Fibroblast of skin of left quadriceps (primary cell): Measurements from ENCODE around the gene PRDM16.

Experiments used
- DNase-seq, 2 experiments: peaks; one replicate each; pipeline ENCODE4 v3.0.0-alpha.2; 2013; ENCODE audit warnings: low read depth in 2 of 2

The PRDM16 gene

GRCh38 chr1:3206696-3207095 is 137.7 kb downstream of the PRDM16 start:
- no peak for DNase-seq

DNA sequence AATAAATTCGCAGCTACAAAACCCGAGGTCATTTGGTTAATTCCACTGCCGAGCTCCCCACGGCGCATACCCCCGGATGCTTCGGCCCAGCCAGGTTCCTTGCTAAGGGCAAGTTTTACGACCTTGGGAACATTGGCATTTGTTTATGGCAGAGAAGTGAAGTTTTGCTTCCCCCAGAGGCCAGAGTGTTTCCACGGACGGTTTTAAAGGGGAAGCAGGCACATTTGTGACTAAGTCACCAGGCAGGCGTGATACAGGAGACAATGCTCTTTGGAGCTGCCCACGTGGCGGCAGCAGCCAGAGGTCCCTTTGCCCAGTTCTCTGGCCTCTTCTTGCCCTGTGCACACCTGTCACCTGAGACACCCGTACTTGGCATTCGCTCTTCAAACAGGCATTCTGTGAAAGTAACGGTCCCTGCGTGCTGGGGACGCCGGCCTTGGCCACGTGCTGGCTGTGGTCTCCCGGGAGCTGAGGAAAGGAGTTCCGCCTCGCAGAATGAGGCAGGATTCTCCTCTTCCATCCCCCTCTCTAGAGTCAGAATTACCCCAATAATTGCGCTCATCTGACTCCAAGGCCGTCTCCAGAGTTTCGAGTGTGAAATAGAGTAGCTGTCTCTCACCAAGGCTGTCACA is 138.3 kb downstream of the PRDM16 start:
- no peak for DNase-seq

GRCh38 chr1:3208819-3209200 is 139.8 kb downstream of the PRDM16 start:
- no peak for DNase-seq

DNA sequence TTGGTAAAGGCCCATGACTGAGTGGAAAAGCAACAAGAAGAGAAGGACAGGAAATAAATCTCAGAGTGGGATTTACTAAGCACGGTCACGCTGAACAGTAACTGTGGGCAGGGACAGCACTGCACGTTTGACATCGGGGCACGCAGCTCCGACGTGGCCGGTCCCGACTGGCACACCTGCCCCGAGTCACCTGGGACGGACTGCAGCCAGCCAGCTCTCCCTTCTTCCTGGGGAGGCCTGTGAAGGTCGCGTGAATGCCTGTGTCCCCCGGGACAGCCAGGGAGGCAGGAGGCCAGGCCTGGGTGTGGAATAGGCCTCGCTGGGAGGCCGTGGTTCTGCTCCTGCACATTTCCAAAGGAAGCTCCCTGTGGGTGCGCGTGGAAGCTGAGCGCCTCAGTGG is 140.2 kb downstream of the PRDM16 start:
- DNase-seq, result no peak

- no peak for DNase-seq
Measured at GRCh38 chr1:3211582-3212375, 142.8 kb downstream of the PRDM16 start.

DNA sequence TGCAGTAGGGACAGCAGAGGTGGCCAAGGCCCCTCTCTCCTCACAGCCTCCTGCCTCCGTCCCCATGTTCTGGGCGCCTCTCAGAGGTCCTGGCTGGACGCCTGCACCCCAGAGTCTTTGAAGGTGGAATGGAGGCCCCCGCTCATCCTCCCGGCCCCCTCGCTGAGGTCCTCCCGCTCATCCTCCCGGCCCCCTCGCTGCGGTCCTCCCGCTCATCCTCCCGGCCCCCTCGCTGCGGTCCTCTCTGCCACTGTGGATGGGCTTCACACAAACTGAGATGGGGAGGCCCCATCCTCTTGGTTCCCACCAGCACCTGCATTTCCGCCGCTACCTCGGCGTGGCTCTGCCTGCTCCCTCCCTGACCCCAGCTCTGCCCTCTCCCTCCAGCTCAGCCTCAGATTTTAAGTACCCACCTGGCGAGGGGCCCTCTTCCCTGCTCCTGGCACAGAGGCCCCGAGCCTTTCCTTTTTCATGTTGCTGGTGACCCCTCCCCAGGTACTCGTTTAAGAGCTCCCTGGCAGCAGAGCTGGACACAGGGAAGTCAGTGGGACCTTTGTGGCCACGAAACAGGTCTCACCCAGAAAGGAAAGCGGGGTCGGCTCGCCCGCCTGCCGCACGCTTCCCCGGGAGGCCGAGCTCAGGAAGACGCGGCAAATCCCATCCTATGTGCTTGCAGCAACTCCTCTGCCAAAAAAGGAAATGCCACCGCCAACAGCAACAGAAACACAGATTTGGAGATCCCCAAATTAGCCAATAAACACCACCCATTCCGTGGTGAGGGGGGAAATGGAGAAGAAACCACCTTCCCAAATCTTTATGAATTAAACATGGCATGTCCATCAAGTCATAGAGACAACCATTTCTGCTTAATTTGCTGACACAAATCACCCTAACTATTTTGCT is 143.7 kb downstream of the PRDM16 start:
- no peak for DNase-seq

DNA sequence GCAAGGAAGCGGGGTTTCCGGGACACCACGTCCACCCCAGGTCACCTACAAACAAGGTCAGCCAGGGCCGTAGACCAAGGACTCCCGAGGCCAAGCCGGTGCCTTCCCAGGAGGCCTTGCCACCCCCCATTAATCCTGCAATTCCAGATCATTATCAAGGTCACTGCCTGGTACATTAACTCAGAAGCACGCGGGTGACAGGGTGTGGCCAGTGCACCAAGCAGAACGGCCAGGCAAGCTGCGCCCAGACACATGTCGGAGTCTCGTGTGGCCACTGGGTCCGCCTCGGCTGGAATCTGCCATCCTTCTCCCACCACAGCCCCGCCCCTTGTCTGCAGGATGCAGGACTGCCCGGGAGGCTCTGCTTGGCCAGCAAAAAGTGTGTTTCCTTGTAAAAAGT is 144.7 kb downstream of the PRDM16 start:
- no peak for DNase-seq

GRCh38 chr1:3215198-3216014 is 146.4 kb downstream of the PRDM16 start:
- DNase-seq, result no peak

GRCh38 chr1:3216015-3216391 is 147.0 kb downstream of the PRDM16 start:
- no peak for DNase-seq

- no peak for DNase-seq
Measured at GRCh38 chr1:3217181-3217641, 148.2 kb downstream of the PRDM16 start.

DNA sequence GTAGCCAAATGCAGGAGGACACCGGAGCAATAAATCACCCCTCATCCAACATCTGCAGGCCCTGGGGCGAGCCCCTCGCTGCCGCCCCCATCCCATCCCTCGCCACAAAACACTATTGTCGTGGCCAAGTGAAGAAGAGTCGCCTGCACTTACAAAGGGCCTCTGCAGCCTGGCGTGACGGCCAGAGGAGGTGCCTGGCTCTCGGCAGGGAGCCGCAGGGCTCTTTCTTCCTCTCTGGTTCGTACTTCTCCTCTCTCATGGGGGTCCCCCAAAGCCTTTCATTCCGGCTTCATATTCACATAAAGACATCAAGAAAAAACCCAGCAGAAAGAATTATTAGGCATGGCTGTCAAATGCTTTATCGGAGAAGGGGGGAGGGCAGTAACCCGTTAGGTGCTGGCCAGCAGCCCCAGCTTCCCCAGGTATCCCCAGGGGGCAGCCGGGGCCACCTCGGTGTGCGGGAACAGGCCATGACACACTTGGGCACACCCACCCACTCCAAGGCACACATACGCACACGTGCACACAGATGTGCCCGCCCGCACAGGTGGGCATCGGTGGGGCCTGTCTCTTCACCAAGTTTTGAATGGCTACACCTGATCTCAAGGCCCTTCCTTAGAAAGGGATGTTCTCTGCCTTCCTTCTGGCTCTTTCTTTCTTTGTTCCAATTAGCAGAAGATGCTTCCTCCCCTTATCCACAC is 149.1 kb downstream of the PRDM16 start:
- DNase-seq, result no peak

- no peak for DNase-seq
Measured at GRCh38 chr1:3219005-3219790, 150.2 kb downstream of the PRDM16 start.

GRCh38 chr1:3219791-3220467 is 150.9 kb downstream of the PRDM16 start:
- no peak for DNase-seq

GRCh38 chr1:3221112-3222041 is 152.4 kb downstream of the PRDM16 start:
- no peak for DNase-seq

DNA sequence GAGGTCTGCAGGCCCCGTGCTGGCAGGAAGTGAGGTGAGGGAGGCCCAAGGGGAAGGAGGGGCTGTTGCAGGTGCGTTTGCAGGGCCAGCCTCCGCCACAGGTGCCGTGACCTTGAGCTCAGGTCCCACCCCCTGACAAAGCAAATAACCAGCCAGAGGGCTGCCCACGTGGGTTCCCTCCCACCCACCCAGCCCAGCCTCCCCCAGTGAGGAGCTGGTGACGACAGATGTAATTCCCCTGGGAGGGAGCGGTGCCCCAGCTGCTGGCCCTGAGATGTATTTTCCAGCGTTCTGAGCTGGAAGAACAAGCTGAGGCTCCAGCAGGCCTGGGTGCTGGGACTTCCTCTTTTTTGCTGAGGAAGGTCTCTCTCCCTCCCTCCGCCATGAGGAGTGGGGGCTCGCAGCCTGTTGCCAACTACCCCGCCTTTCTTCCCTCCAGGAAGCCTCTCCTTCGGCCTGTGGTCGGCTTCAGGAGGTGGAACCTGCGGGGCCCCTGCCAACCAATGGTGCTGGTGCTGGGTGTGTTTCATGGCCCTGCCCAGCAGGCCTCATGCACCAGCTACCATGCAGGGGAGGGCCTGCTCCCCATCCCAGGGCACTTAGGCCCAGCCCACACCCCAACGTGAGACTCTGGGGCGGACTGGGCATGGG is 153.2 kb downstream of the PRDM16 start:
- no peak for DNase-seq

- DNase-seq, result no peak
Measured at GRCh38 chr1:3225661-3226060, 156.7 kb downstream of the PRDM16 start.

DNA sequence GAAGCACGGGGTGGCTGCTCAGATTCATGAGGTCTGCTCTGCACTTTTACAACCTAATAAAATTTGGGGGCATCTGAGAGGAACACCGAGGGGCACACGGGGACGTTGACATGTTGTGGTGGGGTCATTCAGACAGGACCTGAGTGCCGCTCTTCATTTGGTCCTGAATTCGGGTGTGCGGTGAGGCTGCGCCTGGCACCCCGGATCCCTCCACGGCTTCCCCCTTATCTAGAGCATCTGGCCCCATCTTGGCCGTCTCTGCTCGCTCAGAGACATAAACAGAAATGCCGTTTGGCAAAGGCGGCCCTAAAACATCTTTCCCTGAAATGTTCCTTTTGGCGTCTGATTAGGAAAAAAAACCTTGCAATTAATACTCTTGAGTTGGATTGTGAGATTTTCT is 157.2 kb downstream of the PRDM16 start:
- no peak for DNase-seq
